Endothelial cell of umbilical vein (primary cell): ENCODE results near the gene P2RX1. TPM values are rescaled to one million over a fixed set of nuclear protein-coding genes. Genes with fewer than 3 reads are reported as not detected.

ENCODE experiments used
- BruUV-seq: library from RNA; stranded (reverse); fragments of 400-500 nt; replicated peaks from 2 replicates; lab custom pipeline; 2021; lab: Mats Ljungman, UMichigan
- CTCF ChIA-PET: fragments of 300-600, 350-600 bp; sonication (Branson Sonifier 250); formaldehyde crosslinking; loops from one replicate; lab custom pipeline; 2021; ENCODE audit warnings: antibody characterized with exemption, inconsistent platforms; lab: Charles Lee
- POLR2A ChIA-PET: fragments of 300-600, 350-600 bp; sonication (Branson Sonifier 250); formaldehyde crosslinking; loops from one replicate; lab custom pipeline; 2021; ENCODE audit warnings: antibody characterized with exemption, inconsistent platforms; lab: Charles Lee
- DNase-seq: peaks from one replicate; pipeline ENCODE4 v3.0.0-alpha.2; 2011; ENCODE audit warnings: low read depth, low spot score
- FAIRE-seq: peaks from 2 replicates; lab custom pipeline; 2011; peaks lifted over from hg19 to GRCh38; lab: Jason Lieb, UNC
- H2AFZ ChIP-seq: 2 replicates; pipeline ENCODE4 v1.6.0; 2012; ENCODE audit warnings: low read depth, low read length, control low read depth, inconsistent platforms
- H3K27ac ChIP-seq: 2 replicates; pipeline ENCODE4 v1.5.1; 2011; ENCODE audit warnings: low read depth, mild to moderate bottlenecking, control low read depth, low read length, moderate library complexity; ENCODE audit not compliant: insufficient read depth
- H3K27me3 ChIP-seq, 2 experiments: 2 replicates each; pipeline versions ENCODE4 v1.6.0 to v1.6.1; 2011; ENCODE audit warnings: low read length in 2 of 2, mixed read lengths in 1 of 2; ENCODE audit not compliant: control insufficient read depth in 2 of 2, insufficient read depth in 2 of 2
- H3K36me3 ChIP-seq, 2 experiments: 2 replicates in 1 of 2; 3 replicates in 1 of 2; pipeline ENCODE4 v1.5.1; 2011; ENCODE audit warnings: low read length in 2 of 2, mild to moderate bottlenecking in 1 of 2, moderate library complexity in 1 of 2; ENCODE audit not compliant: control insufficient read depth in 2 of 2, insufficient read depth in 2 of 2; ENCODE audit errors: extremely low read depth in 1 of 2
- H3K4me1 ChIP-seq: 3 replicates; pipeline ENCODE4 v1.5.1; 2011; ENCODE audit warnings: mild to moderate bottlenecking, low read length; ENCODE audit not compliant: control insufficient read depth, insufficient read depth; ENCODE audit errors: extremely low read depth
- H3K4me2 ChIP-seq: 2 replicates; pipeline ENCODE4 v1.6.1; 2011; ENCODE audit warnings: low read length, control low read depth, mixed read lengths; ENCODE audit not compliant: insufficient read depth
- H3K4me3 ChIP-seq, 3 experiments: fragments of 200-600 bp in 1 of 3; sonication (generic), shearing (Covaris generic) in 1 of 3; replicated peaks in 1 of 3; 2 replicates each; pipeline ENCODE4 v1.5.1; 2011 to 2016; ENCODE audit warnings: control low read depth in 3 of 3, low read length in 3 of 3, mild to moderate bottlenecking in 2 of 3, inconsistent platforms in 1 of 3, low read depth in 1 of 3, moderate library complexity in 1 of 3; ENCODE audit not compliant: insufficient read depth in 1 of 3
- H3K79me2 ChIP-seq: 2 replicates; pipeline ENCODE4 v1.6.0; 2012; ENCODE audit warnings: low read length, inconsistent platforms; ENCODE audit not compliant: control insufficient read depth, insufficient read depth
- H3K9ac ChIP-seq: replicated peaks from 2 replicates; pipeline ENCODE3; 2011; ENCODE audit warnings: low read length, control low read depth; ENCODE audit not compliant: insufficient read depth; ENCODE audit errors: extremely low read depth
- H3K9me1 ChIP-seq: replicated peaks from 3 replicates; pipeline ENCODE4 v1.6.0; 2011; ENCODE audit warnings: mild to moderate bottlenecking, low read length; ENCODE audit not compliant: control insufficient read depth, insufficient read depth; ENCODE audit errors: extremely low read depth
- H3K9me3 ChIP-seq: replicated peaks from 2 replicates; pipeline ENCODE4 v1.5.1; 2012; ENCODE audit warnings: low read length, inconsistent platforms; ENCODE audit not compliant: control insufficient read depth, insufficient read depth
- H4K20me1 ChIP-seq: replicated peaks from 2 replicates; pipeline ENCODE3; 2011; ENCODE audit warnings: mild to moderate bottlenecking, low read length; ENCODE audit not compliant: control insufficient read depth, insufficient read depth; ENCODE audit errors: extremely low read depth
- EZH2 ChIP-seq: IDR thresholded peaks from 2 replicates; pipeline ENCODE4 v1.6.1; 2012; ENCODE audit warnings: borderline replicate concordance, low read depth, mild to moderate bottlenecking, moderate library complexity, low read length, inconsistent platforms; ENCODE audit not compliant: severe bottlenecking
- FOS ChIP-seq: IDR thresholded peaks from 2 replicates; pipeline ENCODE4 v1.6.1; 2011; ENCODE audit warnings: mild to moderate bottlenecking, low read length, moderate library complexity, borderline replicate concordance; ENCODE audit not compliant: insufficient read depth
- GATA2 ChIP-seq: IDR thresholded peaks from 2 replicates; pipeline ENCODE4 v1.7.0; 2011; ENCODE audit warnings: low read depth, mild to moderate bottlenecking, moderate library complexity, mixed read lengths, low read length; ENCODE audit not compliant: insufficient read length, insufficient read depth
- JUN ChIP-seq: IDR thresholded peaks from 2 replicates; pipeline ENCODE4 v1.6.1; 2011; ENCODE audit warnings: borderline replicate concordance, low read depth; ENCODE audit not compliant: insufficient read length, insufficient read depth
- MYC ChIP-seq: IDR thresholded peaks from one replicate; pipeline ENCODE4 v1.6.1; 2011; ENCODE audit warnings: mild to moderate bottlenecking, low read depth, low read length
- POLR2A ChIP-seq: IDR thresholded peaks from 2 replicates; pipeline ENCODE4 v1.6.1; 2012; ENCODE audit warnings: low read depth, mild to moderate bottlenecking, control low read depth, low read length
- POLR2AphosphoS5 ChIP-seq: IDR thresholded peaks from 2 replicates; pipeline ENCODE4 v1.6.1; 2012; ENCODE audit warnings: low read depth, mild to moderate bottlenecking, control low read depth, low read length, moderate library complexity; ENCODE audit not compliant: insufficient read depth
- dilution Hi-C: fragments of 300-500 bp; cut with MboI; formaldehyde crosslinking; loops from one replicate; pipeline ENCODE4 v1.15.0; 2019; ENCODE audit warnings: low sequenced_read_pairs; ENCODE audit not compliant: extremely low pct_ligation_motif_present
- intact Hi-C: fragments of 100-400 bp; cut with micrococcal nuclease; formaldehyde crosslinking; loops from one replicate; pipeline ENCODE4 v1.10.0; 2022
- polyA plus RNA-seq, 4 experiments: library from polyadenylated mRNA; depleted of rRNA in 3 of 4; stranded (reverse) in 3 of 4; unstranded in 1 of 4; fragments of >200 nt; gene quantifications; 2 replicates each; pipeline versions ENCODE4 v1.2.1 to v1.2.3, GENCODE V29; 2011 to 2012; ENCODE audit warnings: missing spikeins in 1 of 4
- total RNA-seq: library from RNA; stranded (reverse); gene quantifications from 2 replicates; pipeline ENCODE4 v1.2.3, GENCODE V29; 2021
- TF ChIP-seq, protein P1 (sequence below), 2 donors: IDR thresholded peaks; 1 replicate in 1 of 2; 2 replicates in 1 of 2; pipeline ENCODE4 v1.5.1; 2011; ENCODE audit warnings: low read length in 2 of 2, mild to moderate bottlenecking in 2 of 2, moderate library complexity in 2 of 2, control low read depth in 1 of 2, inconsistent platforms in 1 of 2, low read depth in 1 of 2; ENCODE audit not compliant: insufficient read depth in 1 of 2; ENCODE audit errors: extremely low read depth in 1 of 2
- TF ChIP-seq, protein P2 (sequence below): IDR thresholded peaks from 2 replicates; pipeline ENCODE4 v1.6.1; 2011; ENCODE audit not compliant: insufficient read depth, insufficient read length

The P2RX1 gene
- total and polyA plus RNA-seq, 2 donors (not counting 3 experiments of a cell fraction or from before 2014, with no cell fraction given) = not detected

DNA sequence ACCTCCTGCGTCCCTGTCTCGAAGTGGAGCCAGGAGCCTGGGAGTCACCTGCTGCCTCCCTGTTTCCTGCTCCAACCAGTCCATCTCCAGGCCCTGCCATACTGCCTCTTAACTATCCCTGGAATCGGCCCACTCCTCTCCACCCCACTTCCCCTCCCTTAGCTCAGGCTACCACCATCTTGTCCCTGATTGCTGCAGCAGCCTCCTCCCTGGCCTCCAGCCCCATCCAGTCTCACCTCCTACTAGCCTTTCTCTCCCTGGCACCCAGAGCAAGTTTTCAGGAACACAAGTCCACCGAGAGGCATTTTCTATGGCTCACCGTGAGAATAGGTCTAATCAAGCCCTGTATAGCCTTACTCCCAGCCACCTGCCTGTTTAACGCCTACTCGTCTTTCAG lies 22.5 kb downstream of the P2RX1 start:
- Histone ChIP-seq H3K9me1 (no peaks in the 10 kb centered on the region), H3K4me1 (peaks cover 49% of the 10 kb centered on the region), H3K4me3 (no peak overlapping the region), H3K27ac (no peak overlapping the region), H2AFZ (peak overlapping the region; percentile 49), H3K27me3 (no peaks in the 10 kb centered on the region), H4K20me1 (no peaks in the 10 kb centered on the region), H3K9me3 (no peaks in the 10 kb centered on the region), H3K9ac (no peak overlapping the region), H3K4me2 (no peak overlapping the region), H3K79me2 (peaks cover 13% of the 10 kb centered on the region), H3K36me3 (no peaks in the 10 kb centered on the region)
- BruUV-seq = no TSS peak
- intact Hi-C loops (loop anchor here (1.0 to 2.0 kb wide), 2 partner anchors 29 to 47 kb away; partner anchors contain the start of gene NCBP3), dilution Hi-C loops (no loop called here)
- FAIRE-seq = no peak
- no peak for TF ChIP-seq EZH2
- TF ChIP-seq POLR2AphosphoS5 = no peak
- TF ChIP-seq GATA2 = no peak
- TF ChIP-seq MYC = no peak
- TF ChIP-seq, protein P1, sequence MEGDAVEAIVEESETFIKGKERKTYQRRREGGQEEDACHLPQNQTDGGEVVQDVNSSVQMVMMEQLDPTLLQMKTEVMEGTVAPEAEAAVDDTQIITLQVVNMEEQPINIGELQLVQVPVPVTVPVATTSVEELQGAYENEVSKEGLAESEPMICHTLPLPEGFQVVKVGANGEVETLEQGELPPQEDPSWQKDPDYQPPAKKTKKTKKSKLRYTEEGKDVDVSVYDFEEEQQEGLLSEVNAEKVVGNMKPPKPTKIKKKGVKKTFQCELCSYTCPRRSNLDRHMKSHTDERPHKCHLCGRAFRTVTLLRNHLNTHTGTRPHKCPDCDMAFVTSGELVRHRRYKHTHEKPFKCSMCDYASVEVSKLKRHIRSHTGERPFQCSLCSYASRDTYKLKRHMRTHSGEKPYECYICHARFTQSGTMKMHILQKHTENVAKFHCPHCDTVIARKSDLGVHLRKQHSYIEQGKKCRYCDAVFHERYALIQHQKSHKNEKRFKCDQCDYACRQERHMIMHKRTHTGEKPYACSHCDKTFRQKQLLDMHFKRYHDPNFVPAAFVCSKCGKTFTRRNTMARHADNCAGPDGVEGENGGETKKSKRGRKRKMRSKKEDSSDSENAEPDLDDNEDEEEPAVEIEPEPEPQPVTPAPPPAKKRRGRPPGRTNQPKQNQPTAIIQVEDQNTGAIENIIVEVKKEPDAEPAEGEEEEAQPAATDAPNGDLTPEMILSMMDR (IDR thresholded peaks at IDR 0.05; ENCODE audit: extremely low read depth in 1 of 2, insufficient read depth in 1 of 2, low read depth in 1 of 2, low read length in 2 of 2) = no peak
- no peak for TF ChIP-seq FOS
- TF ChIP-seq JUN = no peak
- TF ChIP-seq, protein P2, sequence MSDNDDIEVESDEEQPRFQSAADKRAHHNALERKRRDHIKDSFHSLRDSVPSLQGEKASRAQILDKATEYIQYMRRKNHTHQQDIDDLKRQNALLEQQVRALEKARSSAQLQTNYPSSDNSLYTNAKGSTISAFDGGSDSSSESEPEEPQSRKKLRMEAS = no peak
- TF ChIP-seq POLR2A = no peak
- no peak for DNase-seq
- CTCF ChIA-PET = interaction anchor here (1.4 to 9.2 kb wide), 4 partner anchors 19 to 49 kb away, joined by 3 to 82 read pairs (median 16); partner anchors contain the start of gene NCBP3
- POLR2A ChIA-PET = no interaction called here
